Brain microvascular endothelial cell (primary cell): Measurements from ENCODE around the gene NRCAM.

ENCODE experiments used
- DNase-seq: peaks from one replicate; pipeline ENCODE4 v3.0.0-alpha.2; 2020
- H3K27ac ChIP-seq: fragments of 250-450 bp; sonication (Bioruptor Pico); 2 replicates; pipeline ENCODE4 v1.5.1; 2020; ENCODE audit warnings: mild to moderate bottlenecking, moderate library complexity
- H3K27me3 ChIP-seq: fragments of 250-450 bp; sonication (Bioruptor Pico); replicated peaks from 2 replicates; pipeline ENCODE4 v1.5.1; 2020; ENCODE audit warnings: mild to moderate bottlenecking
- H3K36me3 ChIP-seq: fragments of 250-450 bp; sonication (Bioruptor Pico); replicated peaks from 2 replicates; pipeline ENCODE4 v1.5.1; 2020; ENCODE audit warnings: mild to moderate bottlenecking
- H3K4me3 ChIP-seq: 2 replicates; pipeline ENCODE4 v1.5.1; 2011; ENCODE audit warnings: low read depth, mild to moderate bottlenecking, control low read depth, low read length, moderate library complexity
- in situ Hi-C: cut with HindIII; loops from 2 replicates; pipeline ENCODE4 v1.10.0; 2017; ENCODE audit warnings: low sequenced_read_pairs, low pct_ligation_motif_present
- TF ChIP-seq, protein P1 (sequence below): IDR thresholded peaks from 2 replicates; pipeline ENCODE4 v1.5.1; 2011; ENCODE audit warnings: low read depth, mild to moderate bottlenecking, moderate library complexity, low read length, control low read depth, inconsistent platforms; ENCODE audit errors: missing control alignments

The NRCAM gene

DNA sequence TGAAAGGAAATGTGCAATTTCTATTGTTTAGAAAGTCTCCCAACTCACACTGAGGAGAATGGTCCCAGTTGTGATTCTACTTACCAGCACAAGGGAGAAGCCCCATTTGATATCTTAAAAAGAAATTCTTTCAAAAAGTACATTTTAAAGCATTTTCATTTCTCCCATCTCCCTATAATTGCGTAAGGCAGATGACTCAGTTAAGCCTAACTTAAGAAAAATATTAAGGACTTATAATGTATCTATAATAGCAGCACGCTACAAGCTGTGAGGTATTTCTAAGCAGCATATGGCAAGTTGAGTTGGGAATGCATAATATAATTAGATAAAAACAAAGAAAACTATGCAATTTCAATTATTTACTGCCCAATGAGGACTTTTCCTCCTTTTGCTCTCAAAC, 8.5 kb upstream of the NRCAM start:
- TF ChIP-seq, protein P1, sequence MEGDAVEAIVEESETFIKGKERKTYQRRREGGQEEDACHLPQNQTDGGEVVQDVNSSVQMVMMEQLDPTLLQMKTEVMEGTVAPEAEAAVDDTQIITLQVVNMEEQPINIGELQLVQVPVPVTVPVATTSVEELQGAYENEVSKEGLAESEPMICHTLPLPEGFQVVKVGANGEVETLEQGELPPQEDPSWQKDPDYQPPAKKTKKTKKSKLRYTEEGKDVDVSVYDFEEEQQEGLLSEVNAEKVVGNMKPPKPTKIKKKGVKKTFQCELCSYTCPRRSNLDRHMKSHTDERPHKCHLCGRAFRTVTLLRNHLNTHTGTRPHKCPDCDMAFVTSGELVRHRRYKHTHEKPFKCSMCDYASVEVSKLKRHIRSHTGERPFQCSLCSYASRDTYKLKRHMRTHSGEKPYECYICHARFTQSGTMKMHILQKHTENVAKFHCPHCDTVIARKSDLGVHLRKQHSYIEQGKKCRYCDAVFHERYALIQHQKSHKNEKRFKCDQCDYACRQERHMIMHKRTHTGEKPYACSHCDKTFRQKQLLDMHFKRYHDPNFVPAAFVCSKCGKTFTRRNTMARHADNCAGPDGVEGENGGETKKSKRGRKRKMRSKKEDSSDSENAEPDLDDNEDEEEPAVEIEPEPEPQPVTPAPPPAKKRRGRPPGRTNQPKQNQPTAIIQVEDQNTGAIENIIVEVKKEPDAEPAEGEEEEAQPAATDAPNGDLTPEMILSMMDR: no peak
- DNase-seq: no peak
- in situ Hi-C loops: loop anchor here (25.0 kb wide), 1 partner anchor 277 kb away; no protein-coding TSS in a partner anchor
- Histone ChIP-seq H3K4me3 (no peak overlapping the region), H3K27ac (no peak overlapping the region), H3K27me3 (no peaks in the 10 kb centered on the region), H3K36me3 (no peaks in the 10 kb centered on the region)

DNA sequence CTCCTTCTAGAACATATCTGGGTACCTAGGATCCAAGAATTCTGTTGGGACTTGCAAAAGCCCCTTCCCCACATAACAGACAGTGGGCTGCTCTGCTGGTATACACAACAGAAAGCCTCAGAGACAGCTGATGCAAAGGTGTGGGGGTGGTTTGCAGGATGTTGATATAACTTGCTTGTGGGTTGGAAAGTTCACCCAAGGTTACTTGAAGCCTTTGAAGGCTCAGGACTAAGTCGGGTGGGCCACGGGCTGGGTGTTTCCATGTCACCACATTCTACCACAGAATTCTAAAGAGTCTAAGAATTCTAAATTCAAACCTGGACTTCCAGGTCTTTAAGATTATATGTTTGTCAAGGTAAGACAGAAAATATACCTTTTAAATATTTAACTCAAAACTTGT, 7.4 kb upstream of the NRCAM start:
- Histone ChIP-seq H3K36me3 (no peaks in the 10 kb centered on the region), H3K27ac (no peak overlapping the region), H3K27me3 (no peaks in the 10 kb centered on the region), H3K4me3 (no peak overlapping the region)
- in situ Hi-C loops: loop anchor here (25.0 kb wide), 1 partner anchor 276 kb away; no protein-coding TSS in a partner anchor
- TF ChIP-seq, protein P1: no peak
- DNase-seq: no peak

DNA sequence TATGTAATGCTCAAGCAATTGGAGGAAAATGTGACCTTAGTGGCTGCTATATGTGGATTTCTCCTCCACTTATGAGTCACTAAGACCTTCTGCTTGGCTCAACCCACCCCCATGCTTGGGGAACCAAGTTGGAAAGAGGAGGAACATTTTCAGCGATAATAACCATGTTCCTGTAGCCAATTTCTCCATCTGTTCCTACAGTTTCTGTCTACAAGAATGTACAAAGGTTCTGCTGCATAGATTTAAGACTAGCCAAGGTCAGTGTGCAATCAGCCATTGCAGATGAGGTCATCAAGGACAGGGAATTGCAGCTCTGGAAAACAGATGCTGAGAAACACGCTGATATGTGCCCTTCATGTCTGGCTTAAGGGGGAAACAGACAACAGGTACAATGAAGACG, 5.6 kb upstream of the NRCAM start:
- Histone ChIP-seq H3K27me3 (peaks cover 5% of the 10 kb centered on the region), H3K27ac (no peak overlapping the region), H3K4me3 (no peak overlapping the region), H3K36me3 (no peaks in the 10 kb centered on the region)
- DNase-seq: no peak
- TF ChIP-seq, protein P1: no peak
- in situ Hi-C loops: loop anchor here (25.0 kb wide), 1 partner anchor 275 kb away; no protein-coding TSS in a partner anchor

DNA sequence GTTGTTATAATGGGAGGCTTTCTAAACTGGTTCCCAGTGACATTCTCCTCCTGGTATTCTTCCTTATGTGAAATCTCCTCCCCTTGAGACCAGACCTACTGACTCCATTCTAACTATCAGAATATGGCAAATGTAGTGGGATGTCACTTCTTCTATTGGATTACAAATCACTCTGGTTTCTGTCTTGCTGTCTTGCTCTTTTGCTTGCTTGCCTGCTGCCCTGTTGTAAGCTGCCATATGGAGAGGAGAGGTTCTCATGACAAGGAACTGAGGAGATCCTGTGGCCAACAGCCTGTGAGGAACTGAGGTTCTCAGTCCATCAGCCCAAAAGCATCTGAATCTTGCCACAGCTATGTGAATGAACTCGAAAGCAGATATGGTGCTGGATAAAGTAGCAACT, 4.7 kb upstream of the NRCAM start:
- Histone ChIP-seq H3K36me3 (no peaks in the 10 kb centered on the region), H3K27me3 (peaks cover 7% of the 10 kb centered on the region), H3K27ac (no peak overlapping the region), H3K4me3 (no peak overlapping the region)
- in situ Hi-C loops: loop anchor here (25.0 kb wide), 1 partner anchor 274 kb away; no protein-coding TSS in a partner anchor
- TF ChIP-seq, protein P1: no peak
- no peak for DNase-seq

DNA sequence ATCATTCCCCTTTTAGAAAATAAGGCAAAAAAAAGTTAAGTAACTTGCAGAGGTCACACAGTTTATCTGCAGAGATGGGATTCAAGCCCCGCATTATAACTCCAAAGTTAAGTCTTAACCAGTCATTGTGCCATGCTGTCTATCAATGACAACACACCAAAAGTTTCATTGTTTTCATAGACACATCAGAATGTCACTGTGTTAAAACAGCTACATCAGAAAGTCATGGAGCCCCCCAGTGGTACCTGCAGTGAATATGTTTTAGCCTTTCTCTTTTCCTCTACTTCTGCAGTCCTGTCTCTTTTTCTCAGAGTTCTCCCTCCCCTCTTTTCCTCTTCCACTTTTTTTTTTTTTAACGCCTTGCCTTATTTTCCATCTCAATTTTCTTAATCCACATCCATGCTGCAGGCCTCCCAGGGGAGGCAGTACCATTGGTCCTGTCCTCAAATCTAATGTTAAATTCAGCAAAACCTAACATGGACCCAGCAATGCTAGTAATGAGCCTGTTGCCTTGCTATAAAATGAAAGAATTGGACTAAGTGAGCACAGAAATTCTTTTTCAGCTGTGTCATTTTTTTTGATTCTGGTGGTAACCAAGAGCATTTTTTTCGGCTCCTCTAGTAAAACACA, 3.8 kb upstream of the NRCAM start:
- peaks cover 17% of the 10 kb centered on the region for H3K27me3 ChIP-seq
- no peak overlapping the region for H3K27ac ChIP-seq
- H3K4me3 ChIP-seq: no peak overlapping the region
- in situ Hi-C loops: loop anchor here (25.0 kb wide), 1 partner anchor 273 kb away; no protein-coding TSS in a partner anchor
- H3K36me3 ChIP-seq: no peaks in the 10 kb centered on the region
- TF ChIP-seq, protein P1: peak; percentile 71
- DNase-seq: peak; percentile 47
